ENCODE data around the gene PLA2G12B.
"Not testable (repeated sequence)": the region's sequence is repeated elsewhere in the genome, so short reads cannot be mapped to it uniquely, and the experiment has no call there.

The PLA2G12B gene

DNA sequence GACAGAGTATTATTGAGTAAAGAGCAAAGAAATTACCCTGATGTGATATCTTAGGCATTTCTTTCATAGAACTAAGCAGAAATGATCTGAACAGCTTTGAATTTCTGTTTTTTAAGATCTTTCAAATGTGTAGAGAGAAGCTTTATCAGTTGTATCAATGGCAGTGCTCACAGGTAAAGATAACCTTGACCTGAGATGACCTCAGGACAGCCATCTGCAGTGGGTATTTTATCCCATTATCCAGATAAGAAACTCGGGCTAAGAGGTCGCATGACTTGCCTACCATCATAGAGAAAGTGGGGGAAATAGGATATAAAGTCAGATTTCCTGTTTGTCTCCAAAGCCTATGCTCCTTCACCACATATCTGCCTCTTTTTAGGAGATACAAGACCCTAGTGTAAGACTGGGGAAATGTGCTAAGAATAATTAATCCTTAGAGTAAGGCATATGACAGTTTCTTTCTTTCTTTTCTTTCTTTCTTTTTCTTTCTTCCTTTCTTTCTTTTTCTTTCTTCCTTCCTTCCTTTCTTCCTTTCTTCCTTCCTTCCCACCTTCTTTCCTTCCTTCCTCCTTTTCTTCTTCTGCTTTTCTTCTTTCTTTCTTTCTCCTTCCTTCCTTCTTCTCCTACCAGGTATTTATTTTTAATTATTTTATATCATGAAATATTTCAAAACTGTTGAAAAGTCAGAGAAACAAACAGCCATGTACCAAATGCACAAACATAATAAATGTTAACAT, 10.9 kb downstream of the PLA2G12B start:
- peak; percentile 22 for DNase-seq (ENCODE audit: low spot score)

DNA sequence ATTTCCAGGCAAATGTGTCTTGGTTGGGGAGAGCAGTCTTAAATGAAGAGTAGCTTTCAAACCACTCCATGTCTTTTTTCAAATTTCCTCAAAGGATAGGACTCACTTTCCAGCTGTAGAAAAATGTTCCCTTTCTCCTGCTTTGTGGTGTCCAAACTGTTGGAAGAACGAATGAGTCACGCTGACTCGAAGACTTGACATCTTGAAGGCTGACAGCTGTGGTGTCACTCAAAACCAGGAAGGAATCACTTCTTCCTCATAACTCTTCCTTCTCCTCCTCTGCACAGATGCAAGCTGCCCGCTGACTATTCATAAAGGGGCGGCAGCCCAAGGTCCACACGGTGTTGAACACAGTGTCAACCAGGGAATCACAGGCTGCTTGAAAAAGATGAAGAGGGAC, 19.2 kb downstream of the PLA2G12B start:
- DNase-seq (ENCODE audit: low spot score): no peak

DNA sequence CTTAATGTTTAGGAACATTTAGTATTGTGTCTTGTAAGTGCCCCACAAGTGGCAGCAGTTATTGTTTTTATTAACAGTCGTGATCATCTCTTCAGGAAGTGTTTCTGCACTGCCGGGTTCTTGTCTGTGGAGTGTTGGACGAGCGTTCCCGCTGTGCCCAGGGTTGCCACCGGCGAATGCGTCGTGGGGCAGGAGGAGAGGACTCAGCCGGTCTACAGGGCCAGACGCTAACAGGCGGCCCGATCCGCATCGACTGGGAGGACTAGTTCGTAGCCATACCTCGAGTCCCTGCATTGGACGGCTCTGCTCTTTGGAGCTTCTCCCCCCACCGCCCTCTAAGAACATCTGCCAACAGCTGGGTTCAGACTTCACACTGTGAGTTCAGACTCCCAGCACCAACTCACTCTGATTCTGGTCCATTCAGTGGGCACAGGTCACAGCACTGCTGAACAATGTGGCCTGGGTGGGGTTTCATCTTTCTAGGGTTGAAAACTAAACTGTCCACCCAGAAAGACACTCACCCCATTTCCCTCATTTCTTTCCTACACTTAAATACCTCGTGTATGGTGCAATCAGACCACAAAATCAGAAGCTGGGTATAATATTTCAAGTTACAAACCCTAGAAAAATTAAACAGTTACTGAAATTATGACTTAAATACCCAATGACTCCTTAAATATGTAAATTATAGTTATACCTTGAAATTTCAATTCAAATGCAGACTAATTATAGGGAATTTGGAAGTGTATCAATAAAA, 22.2 kb downstream of the PLA2G12B start:
- DNase-seq (ENCODE audit: low spot score): no peak

GRCh38 chr10:72930276-72930675, 24.3 kb downstream of the PLA2G12B start:
- DNase-seq (ENCODE audit: low spot score): no peak

GRCh38 chr10:72928798-72929197, 25.8 kb downstream of the PLA2G12B start:
- no peak for DNase-seq (ENCODE audit: low spot score)

GRCh38 chr10:72927485-72927884, 27.1 kb downstream of the PLA2G12B start:
- no peak for DNase-seq (ENCODE audit: low spot score)

DNA sequence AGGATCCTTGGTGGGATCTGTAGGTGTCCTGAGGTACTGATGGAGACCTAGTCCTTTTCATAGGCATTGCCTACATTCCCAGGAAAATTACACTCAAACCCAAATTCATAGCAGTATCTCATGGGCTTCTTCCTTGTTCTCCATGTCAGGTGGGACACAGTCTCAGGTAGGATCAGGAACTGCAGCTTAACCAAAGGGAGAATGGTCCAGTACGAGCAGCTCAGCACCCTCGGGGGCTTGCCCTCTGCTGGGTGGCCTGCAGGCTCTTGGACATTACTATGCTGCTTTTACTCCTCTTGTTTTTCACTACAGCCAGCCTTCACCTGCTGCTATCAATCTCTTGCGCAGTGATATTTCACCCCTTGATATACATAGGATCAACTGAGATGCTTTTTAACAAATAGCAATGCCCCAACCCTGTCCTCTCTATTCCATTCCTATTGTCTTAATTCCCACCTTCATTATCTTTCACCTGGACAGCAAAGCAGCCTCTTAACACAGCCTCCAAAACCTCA, 28.6 kb downstream of the PLA2G12B start:
- no peak for DNase-seq (ENCODE audit: low spot score)

- no peak for DNase-seq (ENCODE audit: low spot score)
Observed at GRCh38 chr10:72924351-72924750, 30.3 kb downstream of the PLA2G12B start.

GRCh38 chr10:72921147-72921683, 33.4 kb downstream of the PLA2G12B start:
- not testable (repeated sequence) for DNase-seq (ENCODE audit: low spot score)

DNA sequence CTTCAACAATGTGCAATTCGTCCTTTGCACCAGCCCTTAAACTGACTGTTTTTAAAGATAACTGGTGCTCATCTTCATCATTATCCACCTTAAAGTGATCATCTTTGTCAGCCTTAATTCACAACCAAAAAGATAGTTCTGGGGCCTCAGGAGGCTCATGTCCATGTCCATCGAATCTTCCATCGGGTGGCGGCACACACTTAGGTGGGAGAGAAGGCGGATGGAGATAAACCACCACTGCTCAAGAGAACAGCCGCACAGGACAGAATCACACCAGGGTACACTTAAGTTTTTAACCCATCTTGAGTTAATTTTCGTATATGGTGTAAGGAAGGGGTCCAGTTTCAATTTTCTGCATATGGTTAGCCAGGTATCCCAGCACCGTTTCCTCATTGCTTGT, 36.3 kb downstream of the PLA2G12B start:
- no peak for DNase-seq (ENCODE audit: low spot score)

DNA sequence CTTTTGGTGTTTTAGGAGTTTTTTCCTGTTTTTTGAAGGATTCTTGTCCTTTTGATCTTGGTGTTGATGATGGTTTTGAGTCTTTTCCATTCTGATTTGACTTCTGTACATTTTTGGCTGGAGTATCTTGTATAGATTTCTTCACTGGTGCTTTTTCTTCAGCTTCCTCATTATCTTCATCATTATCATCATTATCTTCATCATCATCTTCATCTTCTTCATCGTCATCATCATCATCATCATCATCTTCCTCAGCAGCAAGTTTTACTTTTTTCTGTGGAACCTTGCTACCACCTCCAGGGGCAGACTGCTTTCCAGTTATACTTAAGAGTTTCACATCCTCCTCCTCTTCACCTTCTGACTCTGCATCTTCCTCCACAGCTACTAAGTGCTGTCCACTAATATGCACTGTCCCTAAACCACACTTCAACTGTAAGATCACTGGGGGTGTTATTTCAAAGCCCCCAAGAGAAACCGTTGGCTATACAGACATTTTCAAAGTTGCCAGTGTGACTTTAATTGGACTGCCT, 36.7 kb downstream of the PLA2G12B start:
- DNase-seq (ENCODE audit: low spot score): not testable (repeated sequence)

DNA sequence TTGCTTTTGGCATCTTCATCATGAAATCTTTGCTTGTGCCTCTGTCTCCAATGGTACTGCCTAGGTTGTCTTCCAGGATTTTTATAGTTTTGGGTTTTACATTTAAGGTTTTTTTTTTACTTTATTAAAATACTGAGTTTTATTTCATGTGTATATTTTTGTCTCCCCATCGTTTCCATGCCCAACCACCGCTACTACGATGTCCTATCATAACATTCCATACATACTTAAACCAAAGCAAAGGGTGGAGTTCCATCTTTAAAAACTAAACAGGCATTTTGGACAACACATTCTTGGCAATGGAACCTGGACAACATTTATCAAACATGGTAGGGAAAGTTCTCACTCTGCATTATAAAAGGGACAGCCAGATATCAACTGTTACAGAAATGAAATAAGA, 37.4 kb downstream of the PLA2G12B start:
- not testable (repeated sequence) for DNase-seq (ENCODE audit: low spot score)

GRCh38 chr10:72913287-72913686, 41.3 kb downstream of the PLA2G12B start:
- no peak for DNase-seq (ENCODE audit: low spot score)

GRCh38 chr10:72912736-72913135, 41.9 kb downstream of the PLA2G12B start:
- no peak for DNase-seq (ENCODE audit: low spot score)

DNA sequence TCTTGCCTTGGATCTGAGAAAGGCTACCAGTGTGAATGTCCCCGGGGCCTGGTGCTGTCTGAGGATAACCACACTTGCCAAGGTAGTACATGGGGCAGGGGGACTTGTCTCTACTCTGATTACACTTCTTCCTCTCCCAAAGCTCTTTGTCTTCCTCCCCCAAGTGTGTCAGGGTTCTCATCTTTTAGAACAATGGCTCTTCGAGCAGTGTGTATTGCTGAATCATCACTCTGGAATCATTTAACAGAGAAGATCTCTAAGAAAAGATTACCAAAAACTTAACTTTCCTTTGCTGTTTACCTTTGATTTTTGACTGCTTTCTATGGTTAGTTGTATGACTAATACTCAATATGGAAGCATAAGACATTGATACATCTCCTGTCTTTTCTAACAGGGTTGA, 42.8 kb downstream of the PLA2G12B start:
- no peak for DNase-seq (ENCODE audit: low spot score)

- no peak for DNase-seq (ENCODE audit: low spot score)
Observed at GRCh38 chr10:72910705-72911104, 43.9 kb downstream of the PLA2G12B start.

GRCh38 chr10:72906446-72906845, 48.2 kb downstream of the PLA2G12B start:
- no peak for DNase-seq (ENCODE audit: low spot score)

GRCh38 chr10:72904806-72905205, 49.8 kb downstream of the PLA2G12B start:
- no peak for DNase-seq (ENCODE audit: low spot score)

DNA sequence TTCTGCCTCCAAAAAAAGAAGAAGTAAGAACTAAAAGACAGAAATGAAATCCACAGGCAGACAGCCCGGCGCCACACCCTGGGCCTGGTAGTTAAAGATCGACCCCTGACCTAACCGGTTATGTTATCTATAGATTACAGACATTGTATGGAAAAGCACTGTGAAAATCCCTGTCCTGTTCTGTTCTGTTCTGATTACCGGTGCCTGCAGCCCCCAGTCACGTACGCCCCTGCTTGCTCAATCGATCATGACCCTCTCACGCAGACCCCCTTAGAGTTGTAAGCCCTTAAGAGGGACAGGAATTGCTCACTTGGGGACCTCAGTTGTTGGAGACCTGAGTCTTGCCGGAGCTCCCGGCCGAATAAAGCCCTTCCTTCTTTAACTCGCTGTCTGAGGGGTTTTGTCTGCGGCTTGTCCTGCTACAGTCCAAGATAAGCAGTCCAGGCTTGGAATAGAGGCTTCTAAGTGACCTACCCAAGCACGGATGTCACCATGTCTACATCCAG, 50.6 kb downstream of the PLA2G12B start:
- not testable (repeated sequence) for DNase-seq (ENCODE audit: low spot score)

DNA sequence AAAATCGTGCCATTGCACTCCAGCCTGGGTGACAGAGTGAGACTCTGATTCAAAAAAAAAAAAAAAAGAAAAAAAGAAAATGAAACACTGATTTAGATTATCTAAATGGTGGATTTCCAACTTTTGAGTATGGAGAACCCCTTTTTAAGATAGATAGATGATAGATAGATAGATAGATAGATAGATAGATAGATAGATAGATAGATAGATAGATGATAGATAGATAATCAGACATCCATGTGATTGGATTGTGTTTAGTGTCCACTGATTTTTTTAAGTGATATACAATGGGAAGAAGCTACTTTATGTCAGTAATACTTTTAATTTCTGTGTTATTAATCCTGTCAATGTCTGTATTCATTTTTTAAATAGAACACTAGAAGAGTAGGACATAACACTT, 55.1 kb downstream of the PLA2G12B start:
- no peak for DNase-seq (ENCODE audit: low spot score)

GRCh38 chr10:72898616-72899015, 56.0 kb downstream of the PLA2G12B start:
- DNase-seq (ENCODE audit: low spot score): no peak

GRCh38 chr10:72895236-72895850, 59.3 kb downstream of the PLA2G12B start:
- no peak for DNase-seq (ENCODE audit: low spot score)

All from SK-N-DZ (cell line).